GM23338 (cell line): ENCODE data around the gene THADA. TPM values are rescaled to one million over a fixed set of nuclear protein-coding genes. Genes with fewer than 3 reads are reported as not detected.

Experiments used
- ATAC-seq: fragments of 200-7000 bp; cut with Tn5 transposase; 3 replicates; pipeline ENCODE4 v1.9.1; 2020
- DNase-seq: peaks from one replicate; pipeline ENCODE4 v3.0.0-alpha.2; 2015; ENCODE audit warnings: low spot score
- H2AFZ ChIP-seq: fragments of 200-600 bp; sonication (generic); 2 replicates; pipeline ENCODE4 v1.8.0; 2016; ENCODE audit warnings: antibody characterized with exemption, mild to moderate bottlenecking, moderate library complexity
- H3F3A ChIP-seq: fragments of 200-600 bp; sonication (generic); replicated peaks from 2 replicates; pipeline ENCODE4 v1.8.0; 2017; ENCODE audit warnings: antibody characterized with exemption, mixed run types, low read depth
- H3K27ac ChIP-seq: fragments of 200-600 bp; sonication (generic); 2 replicates; pipeline ENCODE4 v1.6.1; 2016; ENCODE audit warnings: low read depth
- H3K27me3 ChIP-seq: fragments of 200-600 bp; sonication (generic); 2 replicates; pipeline ENCODE4 v1.8.0; 2016; ENCODE audit warnings: mild to moderate bottlenecking, mixed run types, moderate library complexity; ENCODE audit not compliant: insufficient read depth
- H3K36me3 ChIP-seq: fragments of 200-600 bp; sonication (generic); 2 replicates; pipeline ENCODE4 v1.8.0; 2016; ENCODE audit warnings: mild to moderate bottlenecking; ENCODE audit not compliant: insufficient read depth
- H3K4me1 ChIP-seq: fragments of 200-600 bp; sonication (generic); 2 replicates; pipeline ENCODE4 v1.8.0; 2016; ENCODE audit warnings: mild to moderate bottlenecking, moderate library complexity; ENCODE audit not compliant: insufficient read depth
- H3K4me2 ChIP-seq: fragments of 200-600 bp; sonication (generic); 2 replicates; pipeline ENCODE4 v1.7.1; 2017; ENCODE audit warnings: mixed run types
- H3K4me3 ChIP-seq: fragments of 200-600 bp; sonication (generic); 2 replicates; pipeline ENCODE4 v1.6.1; 2016; ENCODE audit warnings: mixed run types
- H3K79me2 ChIP-seq: fragments of 200-600 bp; sonication (generic); replicated peaks from 2 replicates; pipeline ENCODE4 v1.8.0; 2017; ENCODE audit warnings: mild to moderate bottlenecking; ENCODE audit not compliant: insufficient read depth
- H3K9me2 ChIP-seq: fragments of 200-600 bp; sonication (generic); 2 replicates; pipeline ENCODE4 v1.8.0; 2017; ENCODE audit not compliant: insufficient read depth
- H4K20me1 ChIP-seq: fragments of 200-600 bp; sonication (generic); replicated peaks from 2 replicates; pipeline ENCODE4 v1.8.0; 2017; ENCODE audit warnings: mild to moderate bottlenecking; ENCODE audit not compliant: insufficient read depth
- H3K27ac Mint-ChIP-seq: 2 replicates; pipeline ENCODE4 v1.8.0; 2020; ENCODE audit warnings: inconsistent platforms, mild to moderate bottlenecking, moderate library complexity, mixed read lengths
- H3K27me3 Mint-ChIP-seq: 3 replicates; pipeline ENCODE4 v1.8.0; 2022; ENCODE audit warnings: low read depth, mild to moderate bottlenecking, moderate library complexity, mixed read lengths, inconsistent platforms; ENCODE audit not compliant: insufficient read depth, poor library complexity
- H3K36me3 Mint-ChIP-seq: 3 replicates; pipeline ENCODE4 v1.8.0; 2021; ENCODE audit warnings: low read depth, mild to moderate bottlenecking, inconsistent platforms, moderate library complexity, mixed read lengths
- H3K4me1 Mint-ChIP-seq: 3 replicates; pipeline ENCODE4 v1.8.0; 2020; ENCODE audit warnings: mild to moderate bottlenecking, inconsistent platforms, mixed read lengths
- H3K4me3 Mint-ChIP-seq: 3 replicates; pipeline ENCODE4 v1.8.0; 2021; ENCODE audit warnings: moderate library complexity, mild to moderate bottlenecking, inconsistent platforms, mixed read lengths
- H3K9me3 Mint-ChIP-seq: 3 replicates; pipeline ENCODE4 v1.8.0; 2020; ENCODE audit warnings: moderate library complexity, mild to moderate bottlenecking, inconsistent platforms, mixed read lengths
- EZH2 ChIP-seq: fragments of 200-600 bp; sonication (generic); IDR thresholded peaks from one replicate; pipeline ENCODE4 v1.8.0; 2017; ENCODE audit warnings: antibody characterized with exemption, mild to moderate bottlenecking, low read depth; ENCODE audit not compliant: unreplicated experiment
- EZH2phosphoT487 ChIP-seq: fragments of 200-600 bp; sonication (generic); IDR thresholded peaks from one replicate; pipeline ENCODE4 v1.8.1; 2018; ENCODE audit warnings: antibody characterized with exemption; ENCODE audit not compliant: unreplicated experiment
- JUNB ChIP-seq: IDR thresholded peaks from one replicate; pipeline ENCODE4 v1.6.1; 2016; ENCODE audit warnings: antibody characterized with exemption; ENCODE audit not compliant: unreplicated experiment
- ZNF114 ChIP-seq: fragments of 250-450 bp; sonication (Bioruptor Pico); IDR thresholded peaks from 2 replicates; pipeline ENCODE4 v1.5.0; 2020; ENCODE audit warnings: mild to moderate bottlenecking, moderate library complexity
- ZNF331 ChIP-seq: fragments of 250-450 bp; sonication (Bioruptor Pico); IDR thresholded peaks from 2 replicates; pipeline ENCODE4 v1.5.0; 2020; ENCODE audit warnings: low read depth, mild to moderate bottlenecking, moderate library complexity
- polyA plus RNA-seq: library from polyadenylated mRNA; unstranded; fragments of >200 nt; fragmentation: Nextera tagmentation; extraction: Ambion mirVana; gene quantifications from 2 replicates; pipeline ENCODE4 v1.2.1, GENCODE V29; 2016
- total RNA-seq: library from RNA; depleted of rRNA; stranded (reverse); fragments of >200 nt; shearing (Covaris generic); gene quantifications from 2 replicates; pipeline ENCODE4 v1.2.3, GENCODE V29; 2014
- TF ChIP-seq, protein P1 (sequence below): fragments of 250-450 bp; sonication (Bioruptor Pico); IDR thresholded peaks from 2 replicates; pipeline ENCODE4 v1.5.0; 2020; ENCODE audit warnings: mild to moderate bottlenecking, moderate library complexity
- TF ChIP-seq, protein P2 (sequence below): IDR thresholded peaks from 2 replicates; pipeline ENCODE4 v1.6.1; 2016; ENCODE audit warnings: antibody characterized with exemption

THADA gene
- total and polyA plus RNA-seq, 2 experiments from 2014 or later: 17.0 to 30.7 TPM

DNA sequence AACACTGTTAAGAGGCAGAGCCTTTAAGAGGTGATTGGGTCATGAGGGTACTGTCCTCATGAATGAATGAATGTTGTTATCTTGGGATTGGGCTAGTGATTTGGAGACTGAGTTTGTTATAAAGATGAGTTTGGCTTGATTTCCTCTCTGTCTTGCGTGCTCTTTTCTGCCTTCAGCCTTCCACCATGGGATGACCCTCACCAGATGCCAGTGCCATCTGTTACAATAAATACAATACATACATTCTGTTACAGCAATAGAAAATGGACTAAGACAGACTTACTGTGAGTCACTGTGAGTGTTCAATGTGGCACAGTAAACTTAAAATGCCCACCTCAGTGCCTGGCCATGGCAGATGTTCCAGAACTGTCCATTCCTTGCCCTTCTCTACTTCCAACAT lies 274.4 kb downstream of the THADA start (continued):
- TF ChIP-seq, protein P1, sequence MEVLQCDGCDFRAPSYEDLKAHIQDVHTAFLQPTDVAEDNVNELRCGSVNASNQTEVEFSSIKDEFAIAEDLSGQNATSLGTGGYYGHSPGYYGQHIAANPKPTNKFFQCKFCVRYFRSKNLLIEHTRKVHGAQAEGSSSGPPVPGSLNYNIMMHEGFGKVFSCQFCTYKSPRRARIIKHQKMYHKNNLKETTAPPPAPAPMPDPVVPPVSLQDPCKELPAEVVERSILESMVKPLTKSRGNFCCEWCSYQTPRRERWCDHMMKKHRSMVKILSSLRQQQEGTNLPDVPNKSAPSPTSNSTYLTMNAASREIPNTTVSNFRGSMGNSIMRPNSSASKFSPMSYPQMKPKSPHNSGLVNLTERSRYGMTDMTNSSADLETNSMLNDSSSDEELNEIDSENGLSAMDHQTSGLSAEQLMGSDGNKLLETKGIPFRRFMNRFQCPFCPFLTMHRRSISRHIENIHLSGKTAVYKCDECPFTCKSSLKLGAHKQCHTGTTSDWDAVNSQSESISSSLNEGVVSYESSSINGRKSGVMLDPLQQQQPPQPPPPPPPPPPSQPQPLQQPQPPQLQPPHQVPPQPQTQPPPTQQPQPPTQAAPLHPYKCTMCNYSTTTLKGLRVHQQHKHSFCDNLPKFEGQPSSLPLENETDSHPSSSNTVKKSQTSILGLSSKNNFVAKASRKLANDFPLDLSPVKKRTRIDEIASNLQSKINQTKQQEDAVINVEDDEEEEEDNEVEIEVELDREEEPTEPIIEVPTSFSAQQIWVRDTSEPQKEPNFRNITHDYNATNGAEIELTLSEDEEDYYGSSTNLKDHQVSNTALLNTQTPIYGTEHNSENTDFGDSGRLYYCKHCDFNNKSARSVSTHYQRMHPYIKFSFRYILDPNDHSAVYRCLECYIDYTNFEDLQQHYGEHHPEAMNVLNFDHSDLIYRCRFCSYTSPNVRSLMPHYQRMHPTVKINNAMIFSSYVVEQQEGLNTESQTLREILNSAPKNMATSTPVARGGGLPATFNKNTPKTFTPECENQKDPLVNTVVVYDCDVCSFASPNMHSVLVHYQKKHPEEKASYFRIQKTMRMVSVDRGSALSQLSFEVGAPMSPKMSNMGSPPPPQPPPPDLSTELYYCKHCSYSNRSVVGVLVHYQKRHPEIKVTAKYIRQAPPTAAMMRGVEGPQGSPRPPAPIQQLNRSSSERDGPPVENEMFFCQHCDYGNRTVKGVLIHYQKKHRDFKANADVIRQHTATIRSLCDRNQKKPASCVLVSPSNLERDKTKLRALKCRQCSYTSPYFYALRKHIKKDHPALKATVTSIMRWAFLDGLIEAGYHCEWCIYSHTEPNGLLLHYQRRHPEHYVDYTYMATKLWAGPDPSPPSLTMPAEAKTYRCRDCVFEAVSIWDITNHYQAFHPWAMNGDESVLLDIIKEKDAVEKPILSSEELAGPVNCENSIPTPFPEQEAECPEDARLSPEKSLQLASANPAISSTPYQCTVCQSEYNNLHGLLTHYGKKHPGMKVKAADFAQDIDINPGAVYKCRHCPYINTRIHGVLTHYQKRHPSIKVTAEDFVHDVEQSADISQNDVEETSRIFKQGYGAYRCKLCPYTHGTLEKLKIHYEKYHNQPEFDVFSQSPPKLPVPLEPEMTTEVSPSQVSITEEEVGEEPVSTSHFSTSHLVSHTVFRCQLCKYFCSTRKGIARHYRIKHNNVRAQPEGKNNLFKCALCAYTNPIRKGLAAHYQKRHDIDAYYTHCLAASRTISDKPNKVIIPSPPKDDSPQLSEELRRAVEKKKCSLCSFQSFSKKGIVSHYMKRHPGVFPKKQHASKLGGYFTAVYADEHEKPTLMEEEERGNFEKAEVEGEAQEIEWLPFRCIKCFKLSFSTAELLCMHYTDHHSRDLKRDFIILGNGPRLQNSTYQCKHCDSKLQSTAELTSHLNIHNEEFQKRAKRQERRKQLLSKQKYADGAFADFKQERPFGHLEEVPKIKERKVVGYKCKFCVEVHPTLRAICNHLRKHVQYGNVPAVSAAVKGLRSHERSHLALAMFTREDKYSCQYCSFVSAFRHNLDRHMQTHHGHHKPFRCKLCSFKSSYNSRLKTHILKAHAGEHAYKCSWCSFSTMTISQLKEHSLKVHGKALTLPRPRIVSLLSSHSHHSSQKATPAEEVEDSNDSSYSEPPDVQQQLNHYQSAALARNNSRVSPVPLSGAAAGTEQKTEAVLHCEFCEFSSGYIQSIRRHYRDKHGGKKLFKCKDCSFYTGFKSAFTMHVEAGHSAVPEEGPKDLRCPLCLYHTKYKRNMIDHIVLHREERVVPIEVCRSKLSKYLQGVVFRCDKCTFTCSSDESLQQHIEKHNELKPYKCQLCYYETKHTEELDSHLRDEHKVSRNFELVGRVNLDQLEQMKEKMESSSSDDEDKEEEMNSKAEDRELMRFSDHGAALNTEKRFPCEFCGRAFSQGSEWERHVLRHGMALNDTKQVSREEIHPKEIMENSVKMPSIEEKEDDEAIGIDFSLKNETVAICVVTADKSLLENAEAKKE: no peak
- TF ChIP-seq, protein P2, sequence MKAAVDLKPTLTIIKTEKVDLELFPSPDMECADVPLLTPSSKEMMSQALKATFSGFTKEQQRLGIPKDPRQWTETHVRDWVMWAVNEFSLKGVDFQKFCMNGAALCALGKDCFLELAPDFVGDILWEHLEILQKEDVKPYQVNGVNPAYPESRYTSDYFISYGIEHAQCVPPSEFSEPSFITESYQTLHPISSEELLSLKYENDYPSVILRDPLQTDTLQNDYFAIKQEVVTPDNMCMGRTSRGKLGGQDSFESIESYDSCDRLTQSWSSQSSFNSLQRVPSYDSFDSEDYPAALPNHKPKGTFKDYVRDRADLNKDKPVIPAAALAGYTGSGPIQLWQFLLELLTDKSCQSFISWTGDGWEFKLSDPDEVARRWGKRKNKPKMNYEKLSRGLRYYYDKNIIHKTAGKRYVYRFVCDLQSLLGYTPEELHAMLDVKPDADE: no peak
- no peak for TF ChIP-seq EZH2
- TF ChIP-seq JUNB: no peak
- TF ChIP-seq ZNF331: no peak
- TF ChIP-seq ZNF114 (CRISPR knock-in tag): no peak

DNA sequence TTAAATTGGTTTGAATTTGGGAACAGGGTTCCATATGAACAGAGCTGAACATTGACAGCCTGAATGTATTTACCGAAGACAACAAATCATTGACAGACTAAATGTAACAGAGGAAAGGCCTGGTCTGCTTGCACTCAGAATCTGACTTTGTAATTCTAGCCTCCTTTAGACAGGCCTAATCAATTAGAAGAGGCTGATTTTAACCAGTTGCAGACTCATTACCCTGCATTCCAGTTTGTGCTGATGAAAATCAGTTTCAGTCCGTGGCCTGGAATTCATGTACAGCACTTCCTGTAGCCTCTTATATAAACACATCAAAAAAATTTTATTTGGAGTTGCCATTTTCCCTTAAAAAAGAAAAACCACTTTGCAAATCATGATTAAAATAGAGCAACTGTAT lies 276.3 kb downstream of the THADA start:
- Histone ChIP-seq H3K27me3 (no peaks in the 10 kb centered on the region), H3K4me2 (no peak overlapping the region), H4K20me1 (no peaks in the 10 kb centered on the region), H3K27ac (no peak overlapping the region), H3F3A (no peaks in the 10 kb centered on the region), H3K79me2 (no peaks in the 10 kb centered on the region), H3K9me2 (no peaks in the 10 kb centered on the region), H3K4me1 (no peaks in the 10 kb centered on the region), H3K36me3 (no peaks in the 10 kb centered on the region), H2AFZ (no peak overlapping the region), H3K4me3 (no peak overlapping the region)
- no peaks in the 10 kb centered on the region for H3K36me3 Mint-ChIP-seq
- no peak for ATAC-seq
- TF ChIP-seq JUNB: no peak
- TF ChIP-seq EZH2phosphoT487: no peak
- H3K9me3 Mint-ChIP-seq: no peaks in the 10 kb centered on the region
- H3K4me3 Mint-ChIP-seq: no peak overlapping the region
- no peaks in the 10 kb centered on the region; the same call in 2 of the 3 replicates for H3K4me1 Mint-ChIP-seq
- no peak for DNase-seq
- H3K27ac Mint-ChIP-seq: no peak overlapping the region
- no peaks in the 10 kb centered on the region for H3K27me3 Mint-ChIP-seq
